Activated T-cell treated with anti-CD3 and anti-CD28 coated beads for 1 hour (primary cell): Measurements from ENCODE around the gene F5.
A peak's percentile ranks its signal among the peaks of the same experiment; 100 is the strongest.

Experiments
- DNase-seq: peaks from one replicate; pipeline ENCODE4 v3.0.0-alpha.2; 2020; ENCODE audit warnings: low read depth

Gene F5

GRCh38 chr1:169586395-169587255, at the start of gene F5:
Gene F5 (minus strand): TSS chr1:169586481. CDS start chr1:169586386, 95 bp downstream.
- DNase-seq: peak; percentile 60

DNA sequence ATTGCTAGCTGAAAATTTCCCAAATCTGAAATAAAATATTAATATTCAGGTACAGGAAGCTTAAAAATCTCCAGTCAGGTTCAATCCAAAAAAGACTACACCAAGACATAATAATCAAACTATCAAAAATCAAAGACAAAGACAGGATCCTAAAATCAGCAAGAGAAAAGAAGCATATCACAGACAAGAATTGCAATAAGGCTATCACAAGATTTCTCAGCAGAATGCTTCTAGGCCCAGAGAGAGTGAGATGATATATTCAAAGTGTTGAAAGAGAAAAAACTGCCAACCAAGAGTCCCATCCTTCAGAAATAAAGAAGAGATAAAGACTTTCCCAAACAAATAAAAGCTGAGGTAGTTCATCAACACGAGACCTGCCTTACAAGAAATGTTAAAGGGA, 48.6 kb upstream of the F5 start:
- DNase-seq: no peak

DNA sequence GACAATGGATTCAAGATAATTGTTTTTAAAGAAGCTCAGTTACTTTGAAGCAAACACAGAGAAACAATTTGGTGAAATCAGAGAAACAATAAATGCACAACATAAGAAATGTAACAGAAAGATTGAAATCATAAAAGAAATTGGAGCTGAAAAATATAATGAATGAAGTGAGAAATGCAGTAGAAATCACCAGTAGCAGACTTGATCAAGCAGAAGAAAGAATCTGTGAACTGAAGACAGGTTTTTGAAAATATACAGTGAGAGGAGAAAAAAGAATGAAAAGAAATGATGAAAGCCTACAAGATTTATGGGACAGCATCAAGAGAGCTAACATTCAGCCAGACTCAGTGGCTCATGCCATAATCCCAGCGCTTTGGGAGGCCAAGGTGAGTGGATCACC, 47.9 kb upstream of the F5 start:
- DNase-seq: no peak

GRCh38 chr1:169631249-169631648, 45.0 kb upstream of the F5 start:
- no peak for DNase-seq

GRCh38 chr1:169630006-169630405, 43.7 kb upstream of the F5 start, which contains the start of gene SELP:
Gene SELP (minus strand): TSS chr1:169630124. CDS start chr1:169630074, 50 bp downstream.
- DNase-seq: no peak

DNA sequence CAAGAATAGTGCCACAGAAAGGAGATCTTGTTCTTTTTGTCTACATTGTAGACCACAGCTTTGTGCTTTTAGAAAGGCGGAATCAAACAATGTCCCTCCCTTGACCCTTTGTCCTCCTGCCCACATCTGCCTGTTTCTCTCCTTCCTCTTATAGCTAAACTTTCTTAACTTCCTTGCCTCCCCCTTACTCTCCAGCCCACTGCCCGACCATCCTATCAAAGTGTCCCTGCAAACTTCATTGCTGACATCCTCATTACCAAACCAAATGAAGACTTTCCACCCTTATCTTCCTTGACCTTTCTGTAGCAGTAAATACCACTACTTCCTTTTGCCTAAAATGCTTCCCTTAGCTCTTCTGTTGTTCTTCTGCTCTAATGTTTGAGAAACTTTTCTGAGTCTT, 38.6 kb upstream of the F5 start:
- no peak for DNase-seq

GRCh38 chr1:169624122-169624521, 37.8 kb upstream of the F5 start:
- no peak for DNase-seq

DNA sequence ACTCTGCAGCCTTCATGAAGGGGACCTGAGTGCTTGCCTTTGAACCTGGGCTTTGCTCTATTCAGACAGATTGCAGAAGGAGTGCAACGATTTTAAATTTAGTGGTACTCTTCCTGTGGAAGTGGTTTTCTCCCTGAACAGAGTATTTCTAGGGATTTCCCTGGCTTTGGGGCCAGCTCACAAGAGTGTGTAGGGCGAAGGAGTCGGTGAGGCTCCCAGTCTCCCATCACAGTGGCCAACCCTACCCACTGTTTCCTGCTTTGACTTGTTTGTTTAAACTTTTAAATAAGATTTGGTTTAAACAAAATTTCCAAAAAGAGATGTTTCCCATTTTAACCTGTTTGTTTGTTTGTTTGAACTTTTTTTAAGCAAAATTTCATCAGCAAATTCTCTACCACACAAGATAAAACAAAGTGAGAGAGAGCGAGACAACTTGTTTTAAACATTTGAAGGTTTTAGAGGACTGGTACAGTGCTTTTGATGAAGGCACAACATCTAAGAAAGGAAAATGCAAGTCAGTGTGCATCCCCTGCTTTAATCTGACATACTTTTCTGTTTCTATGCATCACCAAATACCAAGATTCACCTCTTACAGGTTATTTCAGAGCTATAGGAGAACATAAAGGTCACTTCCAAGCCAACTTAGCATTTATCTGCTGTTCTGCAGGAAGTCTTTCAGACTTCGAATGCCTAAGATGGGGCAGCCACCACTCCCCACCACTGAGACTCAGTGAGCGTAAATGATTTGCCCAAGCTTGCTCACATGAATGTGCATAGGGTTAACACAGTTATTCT, 37.0 kb upstream of the F5 start:
- no peak for DNase-seq

GRCh38 chr1:169620565-169620964, 34.3 kb upstream of the F5 start:
- no peak for DNase-seq

DNA sequence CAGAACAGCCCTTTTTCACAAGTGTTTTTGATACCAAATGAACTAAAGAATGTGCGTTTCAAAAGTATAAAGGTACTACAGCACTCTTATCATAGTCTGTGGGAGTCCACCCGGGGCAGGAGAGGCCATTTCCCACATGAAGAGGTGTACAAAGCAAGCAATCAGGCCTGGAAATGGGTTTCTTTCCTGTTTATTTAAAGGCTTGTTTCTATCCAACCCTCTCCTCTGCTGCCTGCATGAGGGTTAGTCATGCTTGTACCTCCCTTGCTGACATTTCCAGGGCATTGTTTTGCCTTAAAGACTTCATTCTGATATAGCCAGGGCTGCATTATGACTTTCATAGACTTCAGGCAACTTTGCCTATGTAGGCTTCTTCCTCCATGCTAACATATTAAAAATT, 32.1 kb upstream of the F5 start:
- no peak for DNase-seq

DNA sequence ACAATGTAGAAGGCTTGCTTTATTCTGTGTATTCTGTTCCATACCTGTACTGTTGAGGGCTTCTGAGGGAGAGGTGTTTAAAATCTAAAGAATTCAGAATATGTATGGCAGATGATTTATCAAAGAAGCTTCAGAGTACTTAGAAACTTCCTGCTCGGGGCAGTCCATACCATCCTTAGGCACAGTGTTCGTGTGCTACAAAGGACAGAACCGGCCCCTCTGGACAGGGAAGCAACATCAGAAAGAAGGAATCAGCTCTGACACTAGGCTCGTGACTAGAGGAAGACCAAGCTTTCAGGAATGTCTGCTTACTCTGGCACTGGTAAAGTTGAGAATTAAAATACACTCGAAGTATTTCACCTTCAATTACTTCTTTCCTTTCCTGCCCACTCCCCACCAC, 29.5 kb upstream of the F5 start:
- no peak for DNase-seq

DNA sequence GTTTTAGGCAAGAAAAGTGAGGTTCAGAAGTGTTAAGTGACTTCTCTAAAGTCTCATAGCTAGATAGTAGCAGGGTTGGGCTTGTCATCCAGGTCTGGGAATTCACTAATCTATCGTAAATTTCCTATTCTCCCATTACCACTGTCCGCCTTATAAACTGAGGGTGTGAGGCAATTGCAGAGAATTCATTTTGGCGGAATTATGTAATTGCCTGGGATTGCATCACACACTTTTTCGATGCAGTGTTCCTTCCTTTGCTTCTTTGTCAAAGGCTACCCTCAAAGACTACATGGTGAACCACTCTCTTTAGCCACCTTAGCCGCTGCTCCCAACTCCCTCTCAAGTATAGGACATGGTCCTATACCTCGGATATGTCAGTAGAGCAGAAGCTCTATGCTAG, 24.6 kb upstream of the F5 start:
- DNase-seq: no peak

- DNase-seq: no peak
Measured at GRCh38 chr1:169610108-169610507, 23.8 kb upstream of the F5 start.

DNA sequence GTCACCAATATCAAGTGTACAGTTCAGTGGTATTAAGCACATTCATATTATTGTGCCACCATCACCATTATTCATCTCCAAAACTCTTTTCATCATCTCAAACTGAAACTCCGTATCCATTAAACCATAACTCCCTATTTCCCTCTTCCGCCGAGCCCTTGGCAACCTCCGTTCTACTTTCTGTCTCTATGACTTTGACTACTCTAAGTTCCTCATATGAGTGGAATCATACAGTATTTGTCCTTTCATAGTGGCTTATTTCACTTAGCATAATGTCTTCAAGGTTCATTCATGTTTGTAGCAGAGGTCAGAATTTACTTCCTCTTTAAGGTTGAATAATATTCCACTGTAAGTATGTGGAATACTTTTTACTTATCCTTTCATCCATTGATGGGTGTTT, 21.9 kb upstream of the F5 start:
- no peak for DNase-seq

DNA sequence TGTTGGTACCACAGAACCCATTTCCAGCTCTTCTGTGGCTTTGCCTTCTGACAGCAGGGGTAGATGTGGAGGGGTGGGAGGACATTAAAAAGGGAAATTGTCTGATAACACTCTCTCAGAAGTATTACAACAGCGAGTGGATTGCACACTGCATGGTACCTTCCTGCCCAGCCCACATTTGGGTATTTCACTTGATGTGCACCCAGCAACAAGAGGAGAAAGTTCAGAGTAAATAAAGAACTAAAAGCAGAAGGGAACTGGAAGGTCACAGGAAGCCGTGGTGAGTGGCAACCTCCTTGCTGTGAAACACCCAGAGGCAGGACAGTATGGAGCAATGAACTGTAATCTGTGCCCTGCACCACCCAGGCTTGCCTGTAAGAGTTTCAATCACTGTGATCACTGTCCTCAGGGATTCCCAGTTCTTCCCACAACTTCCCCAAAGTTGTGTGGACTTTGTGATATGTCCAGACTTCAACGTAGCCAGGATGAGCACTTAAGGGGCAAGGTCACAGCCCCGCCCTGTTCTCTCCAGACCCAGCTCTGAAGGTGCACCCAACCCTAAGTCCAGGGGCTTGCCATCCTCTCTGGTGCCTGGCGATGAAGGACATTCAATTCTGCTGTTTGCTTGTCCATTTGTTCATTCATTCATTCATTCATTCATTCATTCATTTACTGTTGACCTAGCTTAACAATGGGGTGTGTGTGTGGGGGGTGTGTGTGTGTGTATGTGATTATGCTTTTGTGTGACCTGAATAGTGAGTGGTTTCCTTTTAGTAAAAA, 18.7 kb upstream of the F5 start:
- peak; percentile 15 for DNase-seq

GRCh38 chr1:169601096-169601881, 15.0 kb upstream of the F5 start:
- no peak for DNase-seq

- no peak for DNase-seq
Measured at GRCh38 chr1:169595764-169596711, 9.8 kb upstream of the F5 start.

DNA sequence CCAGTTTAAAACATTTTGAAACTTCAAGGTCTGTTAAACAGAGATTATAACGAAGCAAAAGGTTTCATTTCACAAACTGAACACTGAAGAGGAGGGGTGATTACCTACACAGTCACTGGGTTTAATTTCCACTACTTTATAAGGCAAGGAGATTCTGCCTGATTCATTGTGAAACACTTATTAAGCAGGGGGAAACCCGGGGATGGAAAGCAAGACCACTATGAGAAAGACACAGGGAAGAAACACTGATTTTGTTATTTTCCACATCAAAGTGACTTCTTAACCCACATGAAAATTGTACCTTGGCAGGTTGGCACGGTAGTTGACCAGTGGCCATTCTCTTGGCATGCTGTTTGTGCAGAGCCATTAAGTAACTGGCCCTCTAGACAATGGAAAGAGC, 8.1 kb upstream of the F5 start:
- no peak for DNase-seq

DNA sequence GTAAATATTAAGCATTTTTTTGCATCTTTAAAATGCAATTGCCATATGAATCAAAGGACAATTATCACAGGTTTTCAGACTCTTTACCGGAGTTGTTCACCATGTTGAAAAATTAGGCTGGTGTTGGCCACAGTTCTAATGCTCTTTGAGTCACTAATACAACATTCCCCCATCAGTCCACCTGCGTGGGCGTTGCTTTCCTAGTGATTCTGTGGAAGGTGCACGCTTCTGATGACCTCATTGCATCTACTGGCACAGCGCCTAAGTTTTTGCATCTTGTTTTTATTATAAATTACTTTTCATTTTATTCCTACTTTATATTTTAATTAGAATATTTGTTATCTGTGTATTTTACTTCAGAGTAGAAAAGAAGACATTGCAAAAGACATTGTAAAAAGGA, 4.7 kb upstream of the F5 start:
- DNase-seq: no peak

DNA sequence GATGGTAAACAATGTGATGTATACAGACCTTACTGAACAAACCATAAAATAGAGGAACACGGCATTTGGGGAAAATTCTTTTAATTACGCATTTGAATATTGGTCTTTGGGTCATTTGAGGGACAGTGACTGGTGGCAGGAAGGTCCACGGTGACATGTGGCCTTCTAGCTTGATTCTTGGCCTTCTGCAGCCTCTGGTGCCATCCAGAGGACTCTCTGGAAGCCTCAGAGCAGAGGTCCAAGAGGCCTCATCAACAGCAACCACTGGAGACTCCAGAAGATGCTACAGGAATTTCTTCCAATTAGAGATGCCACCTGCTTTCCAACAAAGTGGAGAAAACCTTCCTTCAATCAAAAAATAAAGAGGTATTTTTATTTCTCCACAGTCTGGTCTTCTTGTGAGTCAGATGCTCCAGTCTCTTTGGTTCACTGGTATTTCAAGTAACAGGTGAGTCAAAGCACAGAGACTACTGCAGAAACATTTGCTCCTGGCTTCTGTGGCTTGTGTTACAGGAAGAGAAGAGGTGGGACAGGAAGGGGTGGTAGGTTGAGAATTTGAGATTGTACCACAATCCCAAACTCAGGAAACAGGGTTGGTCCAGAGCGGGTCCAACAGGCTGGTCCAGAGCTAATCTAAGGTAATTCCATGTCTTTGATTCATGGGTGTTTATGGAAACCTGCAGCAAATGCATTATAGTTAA, 2.7 kb upstream of the F5 start:
- no peak for DNase-seq
